HCT116 (cell line): ENCODE measurements around the gene SYNGAP1. TPM values are rescaled to one million over a fixed set of nuclear protein-coding genes. Genes with fewer than 3 reads are reported as not detected.

ENCODE experiments used
- ATAC-seq: fragments of 200-7000 bp; cut with Tn5 transposase; 2 replicates; pipeline ENCODE4 v1.9.1; 2020; ENCODE audit warnings: mild to moderate bottlenecking, moderate library complexity
- BruUV-seq: library from RNA; stranded (reverse); fragments of 400-500 nt; replicated peaks from 2 replicates; lab custom pipeline; 2021; lab: Mats Ljungman, UMichigan
- CTCF ChIA-PET: fragments of 300-600 bp; sonication (Branson Sonifier 250); formaldehyde crosslinking; loops from one replicate; lab custom pipeline; 2021; ENCODE audit warnings: antibody characterized with exemption; lab: Charles Lee
- POLR2A ChIA-PET: fragments of 300-600, 350-600 bp; sonication (Branson Sonifier 250); formaldehyde crosslinking; loops from one replicate; lab custom pipeline; 2021; ENCODE audit warnings: antibody characterized with exemption; lab: Charles Lee
- RAD21 ChIA-PET, 2 experiments: fragments of 300-600 bp; sonication (Branson Sonifier 250); formaldehyde crosslinking; loops; one replicate each; lab custom pipeline; 2023; ENCODE audit warnings: low total read pairs in 2 of 2; ENCODE audit not compliant: uncharacterized antibody in 2 of 2, unreplicated experiment in 2 of 2, low non-redundant PET in 1 of 2; lab: Charles Lee
- DNase-seq: peaks from one replicate; pipeline ENCODE4 v3.0.0-alpha.2; 2010; ENCODE audit warnings: low read depth, low spot score
- H2AFZ ChIP-seq: fragments of 200-600 bp; shearing (Covaris generic), sonication (generic); 2 replicates; pipeline ENCODE4 v1.6.1; 2017; ENCODE audit warnings: low read depth, mixed run types, mixed read lengths, antibody characterized with exemption, low read length; ENCODE audit not compliant: poor library complexity, severe bottlenecking
- H3K27ac ChIP-seq: 2 replicates; pipeline ENCODE4 v1.5.1; 2012; ENCODE audit warnings: low read depth, low read length
- H3K27me3 ChIP-seq: fragments of 200-600 bp; sonication (generic); 2 replicates; pipeline ENCODE4 v1.6.1; 2016; ENCODE audit warnings: mixed run types, low read length, mixed read lengths; ENCODE audit not compliant: insufficient read depth
- H3K36me3 ChIP-seq, 2 experiments: fragments of 200-500 bp in 1 of 2; fragments of 200-600 bp in 1 of 2; sonication (Bioruptor generic) in 1 of 2; sonication (generic) in 1 of 2; 2 replicates each; pipeline versions ENCODE4 v1.5.1 to v1.6.1; 2014 to 2016; ENCODE audit warnings: low read length in 2 of 2, inconsistent platforms in 1 of 2, mixed read lengths in 1 of 2, mixed run types in 1 of 2; ENCODE audit not compliant: insufficient read depth in 2 of 2, control insufficient read depth in 1 of 2
- H3K4me1 ChIP-seq, 2 experiments: fragments of 200-600 bp in 1 of 2; sonication (generic) in 1 of 2; 2 replicates each; pipeline versions ENCODE4 v1.5.1 to v1.6.1; 2012 to 2017; ENCODE audit warnings: low read length in 2 of 2, inconsistent platforms in 1 of 2, mild to moderate bottlenecking in 1 of 2, mixed read lengths in 1 of 2, mixed run types in 1 of 2, moderate library complexity in 1 of 2; ENCODE audit not compliant: insufficient read depth in 2 of 2, control insufficient read depth in 1 of 2
- H3K4me2 ChIP-seq: fragments of 200-600 bp; sonication (generic); 2 replicates; pipeline ENCODE4 v1.6.1; 2017; ENCODE audit warnings: mixed run types, low read length, mixed read lengths
- H3K4me3 ChIP-seq, 2 experiments: fragments of 200-600 bp in 1 of 2; sonication (generic) in 1 of 2; replicated peaks in 1 of 2; 2 replicates each; pipeline ENCODE4 v1.5.1; 2011 to 2016; ENCODE audit warnings: low read length in 2 of 2, control low read depth in 1 of 2, low read depth in 1 of 2, mild to moderate bottlenecking in 1 of 2, mixed read lengths in 1 of 2, mixed run types in 1 of 2
- H3K79me2 ChIP-seq: fragments of 200-600 bp; sonication (generic); 2 replicates; pipeline ENCODE4 v1.6.1; 2017; ENCODE audit warnings: mild to moderate bottlenecking, mixed run types, low read length, moderate library complexity, mixed read lengths; ENCODE audit not compliant: insufficient read depth
- H3K9ac ChIP-seq: fragments of 200-600 bp; sonication (generic); 2 replicates; pipeline ENCODE4 v1.6.1; 2016; ENCODE audit warnings: low read length, mixed read lengths
- H3K9me2 ChIP-seq: fragments of 200-600 bp; sonication (generic), shearing (Covaris generic); 2 replicates; pipeline ENCODE4 v1.6.1; 2017; ENCODE audit warnings: mixed run types, mild to moderate bottlenecking, moderate library complexity; ENCODE audit not compliant: insufficient read depth
- H3K9me3 ChIP-seq, 2 experiments: fragments of 200-500 bp in 1 of 2; fragments of 200-600 bp in 1 of 2; sonication (Bioruptor generic) in 1 of 2; sonication (generic) in 1 of 2; 2 replicates each; pipeline ENCODE4 v1.6.1; 2014 to 2017; ENCODE audit warnings: low read length in 2 of 2, mixed read lengths in 2 of 2, inconsistent platforms in 1 of 2, low read depth in 1 of 2, mild to moderate bottlenecking in 1 of 2, mixed run types in 1 of 2, moderate library complexity in 1 of 2; ENCODE audit not compliant: control insufficient read depth in 1 of 2, insufficient read depth in 1 of 2
- H4K20me1 ChIP-seq: fragments of 200-600 bp; sonication (generic), shearing (Covaris generic); 2 replicates; pipeline ENCODE4 v1.6.1; 2017; ENCODE audit warnings: mixed run types, mild to moderate bottlenecking, moderate library complexity; ENCODE audit not compliant: insufficient read depth
- EZH2 ChIP-seq: fragments of 200-600 bp; sonication (generic); IDR thresholded peaks from 2 replicates; pipeline ENCODE4 v1.6.1; 2017; ENCODE audit warnings: antibody characterized with exemption, mixed run types
- FOSL1 ChIP-seq: IDR thresholded peaks from 2 replicates; pipeline ENCODE4 v1.6.1; 2012; ENCODE audit warnings: low read depth
- JUND ChIP-seq: IDR thresholded peaks from 2 replicates; pipeline ENCODE4 v1.6.1; 2012
- POLR2A ChIP-seq: IDR thresholded peaks from 2 replicates; pipeline ENCODE4 v1.7.0; 2011; ENCODE audit warnings: borderline replicate concordance; ENCODE audit not compliant: insufficient read depth, insufficient read length; ENCODE audit errors: extremely low read depth
- POLR2AphosphoS5 ChIP-seq: IDR thresholded peaks from 2 replicates; pipeline ENCODE4 v1.6.1; 2011; ENCODE audit warnings: mild to moderate bottlenecking, low read depth, low read length, moderate library complexity
- SRF ChIP-seq: IDR thresholded peaks from 2 replicates; pipeline ENCODE4 v1.6.1; 2012; ENCODE audit warnings: low read depth
- TCF7L2 ChIP-seq: IDR thresholded peaks from 2 replicates; pipeline ENCODE4 v1.7.0; 2011; ENCODE audit warnings: borderline replicate concordance, inconsistent platforms; ENCODE audit not compliant: insufficient read depth, insufficient read length; ENCODE audit errors: extremely low read depth
- YY1 ChIP-seq: IDR thresholded peaks from 2 replicates; pipeline ENCODE4 v1.6.1; 2011; ENCODE audit warnings: low read length, low read depth, moderate library complexity, mild to moderate bottlenecking; ENCODE audit not compliant: insufficient replicate concordance; ENCODE audit errors: extremely low read depth
- ZFX ChIP-seq: fragments of 450-650 bp; IDR thresholded peaks from 2 replicates; pipeline ENCODE4 v1.6.1; 2017
- intact Hi-C: fragments of 100-400 bp; cut with micrococcal nuclease; formaldehyde crosslinking; loops from 2 replicates; pipeline ENCODE4 v1.10.0; 2022
- total RNA-seq: library from RNA; stranded (reverse); gene quantifications from one replicate; pipeline ENCODE4 v1.2.1, GENCODE V29; 2021; ENCODE audit not compliant: unreplicated experiment
- TF ChIP-seq, protein P1 (sequence below): IDR thresholded peaks from 2 replicates; pipeline ENCODE4 v1.6.1; 2011; ENCODE audit warnings: mild to moderate bottlenecking, low read length, moderate library complexity; ENCODE audit not compliant: insufficient replicate concordance; ENCODE audit errors: extremely low read depth
- TF ChIP-seq, protein P2 (sequence below): IDR thresholded peaks from 2 replicates; pipeline ENCODE4 v1.6.1; 2012; ENCODE audit warnings: low read depth
- TF ChIP-seq, protein P3 (sequence below): IDR thresholded peaks from 2 replicates; pipeline ENCODE4 v1.6.1; 2012
- TF ChIP-seq, protein P4 (sequence below), 3 experiments: fragments of 200-600 bp in 1 of 3; sonication (generic) in 1 of 3; IDR thresholded peaks in 2 of 3; conservative IDR thresholded peaks in 1 of 3; 2 replicates each; pipeline ENCODE4 v1.5.1; 2012 to 2017; ENCODE audit warnings: low read depth in 2 of 3, low read length in 2 of 3, antibody characterized with exemption in 1 of 3, borderline replicate concordance in 1 of 3, control low read depth in 1 of 3, mild to moderate bottlenecking in 1 of 3, mixed read lengths in 1 of 3, mixed run types in 1 of 3, moderate library complexity in 1 of 3; ENCODE audit not compliant: insufficient read depth in 1 of 3

SYNGAP1 gene
- total RNA-seq, 1 experiment from 2014 or later: 11.5 TPM

- POLR2A ChIA-PET: no interaction called here
Observed at GRCh38 chr6:33415831-33416230, 4.0 kb upstream of the SYNGAP1 start.

More at GRCh38 chr6:33415831-33416230, 4.0 kb upstream of the SYNGAP1 start:
- Histone ChIP-seq H3K9me2 (no peaks in the 10 kb centered on the region), H4K20me1 (no peaks in the 10 kb centered on the region), H3K9ac (no peak overlapping the region), H3K4me2 (peak overlapping the region; percentile 97; the same call in 1 of the 2 replicates), H3K36me3 (peaks cover 5 to 28% of the 10 kb centered on the region in 2 experiments; a peak in 3 of 4 replicates), H3K27me3 (no peaks in the 10 kb centered on the region), H3K4me1 (peaks cover 13 to 36% of the 10 kb centered on the region in 2 experiments), H3K27ac (no peak overlapping the region), H3K4me3 (no peak overlapping the region), H2AFZ (no peak overlapping the region), H3K79me2 (peaks cover 38% of the 10 kb centered on the region), H3K9me3 (no peaks in the 10 kb centered on the region)
- TF ChIP-seq ZFX (no peak), EZH2 (no peak), FOSL1 (no peak), POLR2A (no peak), POLR2AphosphoS5 (no peak), SRF (no peak), JUND (no peak), YY1 (no peak), TCF7L2 (no peak)
- TF ChIP-seq, protein P1, sequence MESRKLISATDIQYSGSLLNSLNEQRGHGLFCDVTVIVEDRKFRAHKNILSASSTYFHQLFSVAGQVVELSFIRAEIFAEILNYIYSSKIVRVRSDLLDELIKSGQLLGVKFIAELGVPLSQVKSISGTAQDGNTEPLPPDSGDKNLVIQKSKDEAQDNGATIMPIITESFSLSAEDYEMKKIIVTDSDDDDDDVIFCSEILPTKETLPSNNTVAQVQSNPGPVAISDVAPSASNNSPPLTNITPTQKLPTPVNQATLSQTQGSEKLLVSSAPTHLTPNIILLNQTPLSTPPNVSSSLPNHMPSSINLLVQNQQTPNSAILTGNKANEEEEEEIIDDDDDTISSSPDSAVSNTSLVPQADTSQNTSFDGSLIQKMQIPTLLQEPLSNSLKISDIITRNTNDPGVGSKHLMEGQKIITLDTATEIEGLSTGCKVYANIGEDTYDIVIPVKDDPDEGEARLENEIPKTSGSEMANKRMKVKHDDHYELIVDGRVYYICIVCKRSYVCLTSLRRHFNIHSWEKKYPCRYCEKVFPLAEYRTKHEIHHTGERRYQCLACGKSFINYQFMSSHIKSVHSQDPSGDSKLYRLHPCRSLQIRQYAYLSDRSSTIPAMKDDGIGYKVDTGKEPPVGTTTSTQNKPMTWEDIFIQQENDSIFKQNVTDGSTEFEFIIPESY: no peak
- TF ChIP-seq, protein P2, sequence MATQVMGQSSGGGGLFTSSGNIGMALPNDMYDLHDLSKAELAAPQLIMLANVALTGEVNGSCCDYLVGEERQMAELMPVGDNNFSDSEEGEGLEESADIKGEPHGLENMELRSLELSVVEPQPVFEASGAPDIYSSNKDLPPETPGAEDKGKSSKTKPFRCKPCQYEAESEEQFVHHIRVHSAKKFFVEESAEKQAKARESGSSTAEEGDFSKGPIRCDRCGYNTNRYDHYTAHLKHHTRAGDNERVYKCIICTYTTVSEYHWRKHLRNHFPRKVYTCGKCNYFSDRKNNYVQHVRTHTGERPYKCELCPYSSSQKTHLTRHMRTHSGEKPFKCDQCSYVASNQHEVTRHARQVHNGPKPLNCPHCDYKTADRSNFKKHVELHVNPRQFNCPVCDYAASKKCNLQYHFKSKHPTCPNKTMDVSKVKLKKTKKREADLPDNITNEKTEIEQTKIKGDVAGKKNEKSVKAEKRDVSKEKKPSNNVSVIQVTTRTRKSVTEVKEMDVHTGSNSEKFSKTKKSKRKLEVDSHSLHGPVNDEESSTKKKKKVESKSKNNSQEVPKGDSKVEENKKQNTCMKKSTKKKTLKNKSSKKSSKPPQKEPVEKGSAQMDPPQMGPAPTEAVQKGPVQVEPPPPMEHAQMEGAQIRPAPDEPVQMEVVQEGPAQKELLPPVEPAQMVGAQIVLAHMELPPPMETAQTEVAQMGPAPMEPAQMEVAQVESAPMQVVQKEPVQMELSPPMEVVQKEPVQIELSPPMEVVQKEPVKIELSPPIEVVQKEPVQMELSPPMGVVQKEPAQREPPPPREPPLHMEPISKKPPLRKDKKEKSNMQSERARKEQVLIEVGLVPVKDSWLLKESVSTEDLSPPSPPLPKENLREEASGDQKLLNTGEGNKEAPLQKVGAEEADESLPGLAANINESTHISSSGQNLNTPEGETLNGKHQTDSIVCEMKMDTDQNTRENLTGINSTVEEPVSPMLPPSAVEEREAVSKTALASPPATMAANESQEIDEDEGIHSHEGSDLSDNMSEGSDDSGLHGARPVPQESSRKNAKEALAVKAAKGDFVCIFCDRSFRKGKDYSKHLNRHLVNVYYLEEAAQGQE: no peak
- TF ChIP-seq, protein P3, sequence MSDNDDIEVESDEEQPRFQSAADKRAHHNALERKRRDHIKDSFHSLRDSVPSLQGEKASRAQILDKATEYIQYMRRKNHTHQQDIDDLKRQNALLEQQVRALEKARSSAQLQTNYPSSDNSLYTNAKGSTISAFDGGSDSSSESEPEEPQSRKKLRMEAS: no peak
- TF ChIP-seq, protein P4, sequence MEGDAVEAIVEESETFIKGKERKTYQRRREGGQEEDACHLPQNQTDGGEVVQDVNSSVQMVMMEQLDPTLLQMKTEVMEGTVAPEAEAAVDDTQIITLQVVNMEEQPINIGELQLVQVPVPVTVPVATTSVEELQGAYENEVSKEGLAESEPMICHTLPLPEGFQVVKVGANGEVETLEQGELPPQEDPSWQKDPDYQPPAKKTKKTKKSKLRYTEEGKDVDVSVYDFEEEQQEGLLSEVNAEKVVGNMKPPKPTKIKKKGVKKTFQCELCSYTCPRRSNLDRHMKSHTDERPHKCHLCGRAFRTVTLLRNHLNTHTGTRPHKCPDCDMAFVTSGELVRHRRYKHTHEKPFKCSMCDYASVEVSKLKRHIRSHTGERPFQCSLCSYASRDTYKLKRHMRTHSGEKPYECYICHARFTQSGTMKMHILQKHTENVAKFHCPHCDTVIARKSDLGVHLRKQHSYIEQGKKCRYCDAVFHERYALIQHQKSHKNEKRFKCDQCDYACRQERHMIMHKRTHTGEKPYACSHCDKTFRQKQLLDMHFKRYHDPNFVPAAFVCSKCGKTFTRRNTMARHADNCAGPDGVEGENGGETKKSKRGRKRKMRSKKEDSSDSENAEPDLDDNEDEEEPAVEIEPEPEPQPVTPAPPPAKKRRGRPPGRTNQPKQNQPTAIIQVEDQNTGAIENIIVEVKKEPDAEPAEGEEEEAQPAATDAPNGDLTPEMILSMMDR (IDR thresholded peaks at IDR 0.05 in 2 of 3, conservative IDR thresholded peaks at IDR 0.05 in 1 of 3; ENCODE audit: borderline replicate concordance in 1 of 3, insufficient read depth in 1 of 3, low read depth in 2 of 3, low read length in 2 of 3): no peak
- DNase-seq (no peak), ATAC-seq (no peak)
- BruUV-seq: no TSS peak
- CTCF ChIA-PET: no interaction called here
- intact Hi-C loops: loop anchor here (10.0 kb wide), 1 partner anchor 211 kb away; the partner anchor contains the start of genes HSD17B8, RING1, RXRB and SLC39A7
- RAD21 ChIA-PET: no interaction called here
